Prostate gland (tissue), 2 donors: ENCODE results near the gene SLC45A3.

Source experiments
- CTCF ChIP-seq, 4 experiments: fragments of 200-600 bp in 2 of 4; fragments of 450-650 bp in 2 of 4; sonication (generic) in 2 of 4; IDR thresholded peaks; 1 replicate in 3 of 4; 2 replicates in 1 of 4; pipeline ENCODE4 v1.5.1; 2016 to 2019; ENCODE audit warnings: antibody characterized with exemption in 4 of 4, mild to moderate bottlenecking in 2 of 4, moderate library complexity in 2 of 4
- POLR2AphosphoS5 ChIP-seq: sonication (generic); formaldehyde crosslinking; IDR thresholded peaks from one replicate; pipeline ENCODE4 v1.6.1; 2017; ENCODE audit warnings: antibody characterized with exemption

DNA sequence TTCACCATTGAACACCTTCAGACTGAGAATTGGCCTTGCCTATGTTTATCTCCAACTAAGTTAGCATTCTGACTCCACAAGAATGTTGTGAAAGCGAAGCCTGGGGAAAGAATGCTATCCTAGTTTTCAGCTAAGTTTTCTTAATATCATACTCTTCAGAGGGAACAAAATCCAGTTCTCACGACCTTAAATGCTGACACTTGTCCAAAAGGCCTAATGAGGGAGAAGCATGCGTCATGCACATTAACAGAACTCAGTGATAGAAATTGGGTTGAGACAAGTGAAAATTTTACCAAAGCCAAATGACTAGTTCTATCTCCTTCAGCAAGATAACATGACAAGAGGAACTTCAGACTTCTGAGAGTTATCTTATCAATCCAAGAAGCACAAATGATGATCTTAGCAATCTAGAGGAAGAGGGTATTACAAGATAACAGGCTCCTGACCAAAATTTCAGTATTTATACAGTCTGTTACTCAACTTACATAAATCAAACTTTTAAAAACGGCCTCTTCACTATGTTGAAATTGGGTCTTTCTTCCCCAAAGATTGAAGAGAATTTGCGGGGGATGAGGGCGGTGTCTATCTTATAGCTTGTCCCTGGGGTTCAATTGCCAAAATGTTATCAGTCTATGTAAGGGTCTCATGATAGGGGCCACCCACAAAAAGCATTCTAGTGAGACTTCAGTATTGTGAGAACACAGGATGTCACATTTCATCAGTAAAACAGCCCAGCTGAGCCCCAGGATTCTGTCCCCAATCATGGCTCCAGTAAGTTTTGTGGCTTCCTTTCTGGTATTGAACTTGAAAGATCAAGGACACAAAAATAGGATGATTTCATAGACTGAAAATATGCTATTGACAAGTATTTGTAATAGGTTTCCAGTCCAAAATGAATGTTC, 26.5 kb upstream of the SLC45A3 start:
- TF ChIP-seq CTCF (IDR thresholded peaks at IDR 0.05) (no peak), POLR2AphosphoS5 (no peak)
